OCI-LY3 (cell line): Measurements from ENCODE around the gene RERE.

Experiments used
- EZH2phosphoT487 ChIP-seq: fragments of 200-600 bp; shearing (Covaris generic); IDR thresholded peaks from 2 replicates; pipeline ENCODE4 v1.6.1; 2018; ENCODE audit warnings: antibody characterized with exemption, mixed run types, low read depth
- TF ChIP-seq, protein P1 (sequence below): fragments of 200-600, 300-600 bp; sonication (generic); IDR thresholded peaks from 2 replicates; pipeline ENCODE4 v1.5.1; 2014; ENCODE audit warnings: antibody characterized with exemption, low read length, low read depth

DNA sequence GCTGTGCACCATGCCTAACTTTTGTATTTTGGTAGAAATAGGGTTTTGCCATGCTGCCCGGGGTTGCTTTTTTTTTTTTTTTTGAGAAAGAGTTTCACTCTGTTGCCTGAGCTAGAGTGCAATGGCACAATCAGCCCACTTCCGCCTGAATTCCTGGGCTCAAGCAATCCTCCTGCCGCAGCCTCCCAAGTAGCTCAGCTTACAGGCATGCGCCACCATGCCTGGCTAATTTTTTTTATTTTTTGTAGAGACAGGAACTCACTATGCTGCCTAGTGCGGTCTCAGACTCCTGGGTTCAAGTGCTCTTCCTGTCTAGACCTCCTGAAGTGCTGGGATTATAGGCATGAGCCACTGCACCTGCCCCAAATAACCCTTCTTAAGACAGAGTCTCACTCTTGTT, 346.0 kb downstream of the RERE start:
- TF ChIP-seq, protein P1, sequence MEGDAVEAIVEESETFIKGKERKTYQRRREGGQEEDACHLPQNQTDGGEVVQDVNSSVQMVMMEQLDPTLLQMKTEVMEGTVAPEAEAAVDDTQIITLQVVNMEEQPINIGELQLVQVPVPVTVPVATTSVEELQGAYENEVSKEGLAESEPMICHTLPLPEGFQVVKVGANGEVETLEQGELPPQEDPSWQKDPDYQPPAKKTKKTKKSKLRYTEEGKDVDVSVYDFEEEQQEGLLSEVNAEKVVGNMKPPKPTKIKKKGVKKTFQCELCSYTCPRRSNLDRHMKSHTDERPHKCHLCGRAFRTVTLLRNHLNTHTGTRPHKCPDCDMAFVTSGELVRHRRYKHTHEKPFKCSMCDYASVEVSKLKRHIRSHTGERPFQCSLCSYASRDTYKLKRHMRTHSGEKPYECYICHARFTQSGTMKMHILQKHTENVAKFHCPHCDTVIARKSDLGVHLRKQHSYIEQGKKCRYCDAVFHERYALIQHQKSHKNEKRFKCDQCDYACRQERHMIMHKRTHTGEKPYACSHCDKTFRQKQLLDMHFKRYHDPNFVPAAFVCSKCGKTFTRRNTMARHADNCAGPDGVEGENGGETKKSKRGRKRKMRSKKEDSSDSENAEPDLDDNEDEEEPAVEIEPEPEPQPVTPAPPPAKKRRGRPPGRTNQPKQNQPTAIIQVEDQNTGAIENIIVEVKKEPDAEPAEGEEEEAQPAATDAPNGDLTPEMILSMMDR = no peak
- no peak for TF ChIP-seq EZH2phosphoT487
